BJ (cell line): ENCODE measurements around the gene BHLHE23. TPM values are rescaled to one million over a fixed set of nuclear protein-coding genes. Genes with fewer than 3 reads are reported as not detected.

ENCODE experiments used
- CTCF ChIA-PET: fragments of 350-600 bp; formaldehyde crosslinking; extraction: SDS; loops from one replicate; lab custom pipeline; 2021; ENCODE audit warnings: antibody characterized with exemption, inconsistent platforms; lab: Yijun Ruan, JAX
- POLR2A ChIA-PET: fragments of 300-600 bp; sonication (Branson Sonifier 250); formaldehyde crosslinking; extraction: SDS; loops from one replicate; lab custom pipeline; 2021; ENCODE audit warnings: antibody characterized with exemption; lab: Charles Lee
- DNase-seq: peaks from one replicate; pipeline ENCODE4 v3.0.0-alpha.2; 2011; ENCODE audit warnings: low read depth
- H3K27me3 ChIP-seq: 2 replicates; pipeline ENCODE4 v1.6.0; 2011; ENCODE audit warnings: low read length; ENCODE audit not compliant: control insufficient read depth, insufficient read depth
- H3K36me3 ChIP-seq: 2 replicates; pipeline ENCODE4 v1.5.1; 2011; ENCODE audit warnings: low read length; ENCODE audit not compliant: control insufficient read depth, insufficient read depth
- H3K4me3 ChIP-seq: 2 replicates; pipeline ENCODE4 v1.5.1; 2011; ENCODE audit warnings: low read depth, mild to moderate bottlenecking, control low read depth, low read length
- CTCF ChIP-seq: IDR thresholded peaks from 2 replicates; pipeline ENCODE4 v1.5.1; 2011; ENCODE audit warnings: low read depth, mild to moderate bottlenecking, control low read depth, inconsistent platforms, low read length, moderate library complexity; ENCODE audit not compliant: insufficient read depth
- polyA plus RNA-seq: library from polyadenylated mRNA; depleted of rRNA; stranded (reverse); fragments of >200 nt; gene quantifications from 2 replicates; pipeline ENCODE4 v1.2.3, GENCODE V29; 2011

The BHLHE23 gene
- polyA plus RNA-seq, 1 experiment, result not detected

- CTCF ChIA-PET, result interaction anchor here (2.6 kb wide), 1 partner anchor 137 kb away, joined by 5 read pairs; no protein-coding TSS in a partner anchor
- POLR2A ChIA-PET, result no interaction called here
- Histone ChIP-seq H3K27me3 (peaks cover 61% of the 10 kb centered on the region), H3K36me3 (no peaks in the 10 kb centered on the region), H3K4me3 (no peak overlapping the region)
- no peak for DNase-seq
- TF ChIP-seq CTCF, result no peak
Observed at GRCh38 chr20:63013207-63013606, 6.4 kb upstream of the BHLHE23 start.

GRCh38 chr20:63011798-63012197 is 5.0 kb upstream of the BHLHE23 start:
- Histone ChIP-seq H3K36me3 (no peaks in the 10 kb centered on the region), H3K4me3 (no peak overlapping the region), H3K27me3 (peaks cover 68% of the 10 kb centered on the region)
- no peak for DNase-seq
- ChIA-PET CTCF (interaction anchor here (1.1 to 3.8 kb wide), 4 partner anchors 113 to 203 kb away, joined by 3 to 18 read pairs (median 6); no protein-coding TSS in a partner anchor), POLR2A (no interaction called here)
- no peak for TF ChIP-seq CTCF

GRCh38 chr20:63009988-63010769 is 3.4 kb upstream of the BHLHE23 start:
- Histone ChIP-seq H3K36me3 (no peaks in the 10 kb centered on the region), H3K4me3 (no peak overlapping the region), H3K27me3 (peaks cover 64% of the 10 kb centered on the region)
- ChIA-PET CTCF (interaction anchor here (1.1 to 3.8 kb wide), 15 partner anchors 10 to 202 kb away, joined by 3 to 18 read pairs (median 6); no protein-coding TSS in a partner anchor), POLR2A (no interaction called here)
- no peak for DNase-seq
- no peak for TF ChIP-seq CTCF

GRCh38 chr20:63009045-63009961 is 2.5 kb upstream of the BHLHE23 start:
- Histone ChIP-seq H3K36me3 (no peaks in the 10 kb centered on the region), H3K27me3 (peaks cover 62% of the 10 kb centered on the region), H3K4me3 (no peak overlapping the region)
- no peak for DNase-seq
- ChIA-PET POLR2A (no interaction called here), CTCF (interaction anchor here (0.8 to 3.8 kb wide), 26 partner anchors 10 to 340 kb away, joined by 3 to 18 read pairs (median 5); partner anchors contain the start of gene GID8)
- TF ChIP-seq CTCF, result peak; percentile 91
